Keratinocyte (primary cell): ENCODE data around the gene C1QTNF12. TPM values are rescaled to one million over a fixed set of nuclear protein-coding genes. Genes with fewer than 3 reads are reported as not detected.

Experiments used
- DNase-seq: peaks from one replicate; pipeline ENCODE4 v3.0.0-alpha.2; 2011; ENCODE audit warnings: low read depth, missing footprints, low spot score
- FAIRE-seq: peaks from 2 replicates; lab custom pipeline; 2011; peaks lifted over from hg19 to GRCh38; lab: Jason Lieb, UNC
- H2AFZ ChIP-seq: 2 replicates; pipeline ENCODE4 v1.6.0; 2012; ENCODE audit warnings: low read length, control low read depth, inconsistent platforms; ENCODE audit not compliant: control insufficient read depth
- H3K27ac ChIP-seq: 2 replicates; pipeline ENCODE4 v1.5.1; 2011; ENCODE audit warnings: low read length; ENCODE audit not compliant: control insufficient read depth, insufficient read depth
- H3K27me3 ChIP-seq: 3 replicates; pipeline ENCODE4 v1.6.0; 2011; ENCODE audit warnings: low read length; ENCODE audit not compliant: control insufficient read depth, insufficient read depth; ENCODE audit errors: extremely low read depth
- H3K36me3 ChIP-seq, 2 experiments: 2 replicates in 1 of 2; 3 replicates in 1 of 2; pipeline ENCODE4 v1.5.1; 2011; ENCODE audit warnings: low read length in 2 of 2, mild to moderate bottlenecking in 1 of 2; ENCODE audit not compliant: control insufficient read depth in 2 of 2, insufficient read depth in 2 of 2; ENCODE audit errors: extremely low read depth in 1 of 2
- H3K4me1 ChIP-seq: 3 replicates; pipeline ENCODE4 v1.5.1; 2011; ENCODE audit warnings: low read length; ENCODE audit not compliant: control insufficient read depth, insufficient read depth; ENCODE audit errors: extremely low read depth
- H3K4me2 ChIP-seq: 3 replicates; pipeline ENCODE4 v1.6.0; 2011; ENCODE audit warnings: low read depth, low read length; ENCODE audit not compliant: control insufficient read depth, insufficient read depth; ENCODE audit errors: extremely low read depth
- H3K4me3 ChIP-seq, 3 experiments: fragments of 200-600 bp in 1 of 3; sonication (generic) in 1 of 3; 2 replicates in 2 of 3; 3 replicates in 1 of 3; pipeline ENCODE4 v1.5.1; 2011 to 2016; ENCODE audit warnings: low read length in 3 of 3, mild to moderate bottlenecking in 3 of 3, control low read depth in 2 of 3, inconsistent platforms in 1 of 3, low read depth in 1 of 3, mixed read lengths in 1 of 3, mixed run types in 1 of 3, moderate library complexity in 1 of 3; ENCODE audit not compliant: control insufficient read depth in 2 of 3, insufficient read depth in 2 of 3; ENCODE audit errors: extremely low read depth in 1 of 3
- H3K79me2 ChIP-seq: 2 replicates; pipeline ENCODE4 v1.6.0; 2012; ENCODE audit warnings: low read length; ENCODE audit not compliant: control insufficient read depth, insufficient read depth
- H3K9ac ChIP-seq: 3 replicates; pipeline ENCODE4 v1.6.0; 2011; ENCODE audit warnings: low read length; ENCODE audit not compliant: control insufficient read depth, insufficient read depth; ENCODE audit errors: extremely low read depth
- H3K9me1 ChIP-seq: 3 replicates; pipeline ENCODE4 v1.6.0; 2011; ENCODE audit warnings: low read length; ENCODE audit not compliant: control insufficient read depth, insufficient read depth; ENCODE audit errors: extremely low read depth
- H3K9me3 ChIP-seq: 2 replicates; pipeline ENCODE4 v1.5.1; 2012; ENCODE audit warnings: low read depth, low read length; ENCODE audit not compliant: control insufficient read depth
- H4K20me1 ChIP-seq: 3 replicates; pipeline ENCODE4 v1.6.0; 2011; ENCODE audit warnings: low read length; ENCODE audit not compliant: control insufficient read depth, insufficient read depth; ENCODE audit errors: extremely low read depth
- CTCF ChIP-seq, 3 experiments: IDR thresholded peaks in 1 of 3; conservative IDR thresholded peaks in 1 of 3; optimal IDR thresholded peaks in 1 of 3; 2 replicates in 2 of 3; 3 replicates in 1 of 3; pipeline versions ENCODE3 to v1.5.1; 2011; ENCODE audit warnings: low read length in 3 of 3, mild to moderate bottlenecking in 3 of 3, moderate library complexity in 2 of 3, control low read depth in 1 of 3, inconsistent platforms in 1 of 3; ENCODE audit not compliant: insufficient read depth in 2 of 3; ENCODE audit errors: extremely low read depth in 1 of 3
- EZH2 ChIP-seq: IDR thresholded peaks from one replicate; pipeline ENCODE4 v1.6.1; 2012; ENCODE audit warnings: inconsistent platforms, mild to moderate bottlenecking, low read length, moderate library complexity
- dilution Hi-C: fragments of 300-500 bp; cut with MboI; formaldehyde crosslinking; loops from one replicate; pipeline ENCODE4 v1.7.0; 2020; ENCODE audit warnings: low sequenced_read_pairs; ENCODE audit not compliant: extremely low pct_ligation_motif_present
- polyA plus RNA-seq, 5 experiments: library from polyadenylated mRNA; depleted of rRNA in 3 of 5; stranded (reverse) in 3 of 5; stranded (forward) in 1 of 5; unstranded in 1 of 5; fragments of >200 nt; gene quantifications; 1 replicate in 1 of 5; 2 replicates in 3 of 5; 3 replicates in 1 of 5; pipeline versions ENCODE4 v1.2.1 to v1.2.3, GENCODE V29; 2011 to 2012; ENCODE audit warnings: missing spikeins in 2 of 5, low read depth in 1 of 5, low replicate concordance in 1 of 5

The C1QTNF12 gene
- polyA plus RNA-seq, 1 donor (not counting 4 experiments of a cell fraction or from before 2014, with no cell fraction given) = 0.18 TPM

GRCh38 chr1:1197551-1198422 is 48.7 kb downstream of the C1QTNF12 start:
- Histone ChIP-seq H3K4me3 (no peak overlapping the region), H3K27ac (no peak overlapping the region), H3K79me2 (no peaks in the 10 kb centered on the region), H3K4me1 (peaks cover 2% of the 10 kb centered on the region), H2AFZ (no peak overlapping the region), H3K9ac (no peak overlapping the region), H3K9me1 (no peaks in the 10 kb centered on the region), H4K20me1 (no peaks in the 10 kb centered on the region), H3K4me2 (no peak overlapping the region), H3K36me3 (no peaks in the 10 kb centered on the region), H3K27me3 (peaks cover 4% of the 10 kb centered on the region), H3K9me3 (no peaks in the 10 kb centered on the region)
- no peak for FAIRE-seq
- no peak for DNase-seq
- dilution Hi-C loops = no loop called here
- TF ChIP-seq CTCF (optimal IDR thresholded peaks at IDR 0.05 in 1 of 3, IDR thresholded peaks at IDR 0.05 in 1 of 3, conservative IDR thresholded peaks at IDR 0.05 in 1 of 3; ENCODE audit: extremely low read depth in 1 of 3, insufficient read depth in 2 of 3, low read length in 3 of 3) = no peak

DNA sequence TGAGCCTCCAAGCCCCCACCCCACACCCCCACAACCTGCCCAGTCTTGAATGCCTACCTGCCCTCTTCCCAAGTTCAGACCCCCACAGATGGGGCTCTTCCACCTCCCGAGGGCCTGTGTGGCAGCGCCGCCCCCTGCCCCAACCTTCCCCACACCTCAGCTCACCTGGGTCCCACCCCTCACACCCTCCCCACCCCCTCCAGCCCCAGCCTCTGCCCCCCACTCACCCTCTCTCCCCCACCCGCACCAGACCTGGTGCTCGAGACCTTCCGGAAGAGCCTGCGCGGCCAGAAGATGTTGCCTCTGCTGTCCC is 49.4 kb downstream of the C1QTNF12 start:
- H4K20me1 ChIP-seq = no peaks in the 10 kb centered on the region
- no peak overlapping the region for H3K9ac ChIP-seq
- dilution Hi-C loops = no loop called here
- peaks cover 2% of the 10 kb centered on the region for H3K9me3 ChIP-seq
- H3K4me2 ChIP-seq = no peak overlapping the region
- H3K4me1 ChIP-seq = no peaks in the 10 kb centered on the region
- no peaks in the 10 kb centered on the region for H3K36me3 ChIP-seq
- no peaks in the 10 kb centered on the region for H3K79me2 ChIP-seq
- H3K4me3 ChIP-seq = no peak overlapping the region
- FAIRE-seq (no peak), DNase-seq (no peak)
- no peaks in the 10 kb centered on the region for H3K9me1 ChIP-seq
- H2AFZ ChIP-seq = no peak overlapping the region
- peaks cover 4% of the 10 kb centered on the region for H3K27me3 ChIP-seq
- H3K27ac ChIP-seq = no peak overlapping the region
- TF ChIP-seq CTCF (optimal IDR thresholded peaks at IDR 0.05 in 1 of 3, IDR thresholded peaks at IDR 0.05 in 1 of 3, conservative IDR thresholded peaks at IDR 0.05 in 1 of 3; ENCODE audit: extremely low read depth in 1 of 3, insufficient read depth in 2 of 3, low read length in 3 of 3) = no peak
- no peak for TF ChIP-seq EZH2
